ENCODE results near the gene MSH3.
"Not testable (repeated sequence)": the region's sequence is repeated elsewhere in the genome, so short reads cannot be mapped to it uniquely, and the experiment has no call there.

Gene MSH3

DNA sequence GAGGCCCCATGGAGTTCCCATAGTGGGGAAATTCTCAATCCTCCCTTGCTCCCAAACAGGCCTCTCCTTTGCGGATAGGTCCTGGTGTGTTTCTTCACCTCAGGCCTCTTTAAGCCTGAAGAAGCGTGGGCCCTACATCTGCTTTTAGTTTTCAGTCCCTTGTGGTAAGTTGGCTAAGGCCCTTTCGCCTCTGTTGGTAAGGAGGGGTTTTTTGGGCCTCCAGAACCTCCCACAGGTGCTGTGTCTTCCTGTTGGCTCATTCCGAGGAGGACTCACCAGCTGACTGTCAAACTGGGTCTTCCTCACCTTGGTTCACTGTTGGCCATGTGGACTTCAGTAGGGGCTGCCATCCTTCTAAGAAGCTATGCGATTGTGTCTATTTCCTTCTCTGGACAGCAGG is 56.8 kb downstream of the MSH3 start:
- no peak for DNase-seq

GRCh38 chr5:80711938-80712337 is 57.5 kb downstream of the MSH3 start:
- DNase-seq = no peak

GRCh38 chr5:80712919-80713318 is 58.5 kb downstream of the MSH3 start:
- DNase-seq = no peak

- DNase-seq = no peak
Measured at GRCh38 chr5:80713631-80714030, 59.2 kb downstream of the MSH3 start.

DNA sequence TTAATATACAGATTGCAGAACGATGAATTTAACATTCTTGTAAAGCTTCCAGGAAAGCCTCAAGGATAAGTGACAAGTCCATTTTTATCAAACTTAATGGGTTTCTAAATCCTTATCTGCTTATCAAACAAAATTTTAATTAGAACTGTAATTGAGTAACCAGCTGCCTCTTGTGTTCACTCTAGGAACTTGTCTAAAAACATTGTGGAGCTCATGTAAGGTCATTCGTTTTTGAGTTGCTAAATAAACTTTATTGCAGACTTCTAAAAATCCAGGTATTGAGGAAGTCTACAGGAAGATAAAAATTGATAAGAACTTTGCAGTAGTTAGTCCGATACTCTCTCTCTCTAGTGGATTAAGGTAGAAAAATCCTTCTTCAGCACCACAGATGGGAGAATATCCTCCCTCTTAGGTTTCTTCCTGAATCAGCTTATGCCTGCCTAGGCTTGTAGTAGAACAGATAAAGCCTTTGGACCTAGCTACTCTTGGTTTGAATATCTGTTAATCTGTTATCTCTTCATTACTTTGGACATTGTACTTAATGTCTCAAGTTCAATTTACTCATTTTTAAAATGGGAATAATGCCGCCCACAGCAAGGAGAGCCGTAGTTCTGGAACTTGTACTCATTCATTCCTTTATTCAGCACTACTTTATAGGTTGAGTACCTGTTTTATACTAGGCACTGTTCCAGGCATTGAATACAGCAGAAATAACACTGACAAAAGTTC is 60.3 kb downstream of the MSH3 start:
- DNase-seq = no peak

- DNase-seq = no peak
Measured at GRCh38 chr5:80715887-80716286, 61.4 kb downstream of the MSH3 start.

GRCh38 chr5:80720181-80720580 is 65.7 kb downstream of the MSH3 start:
- DNase-seq = no peak

- DNase-seq = no peak
Measured at GRCh38 chr5:80722916-80723315, 68.5 kb downstream of the MSH3 start.

DNA sequence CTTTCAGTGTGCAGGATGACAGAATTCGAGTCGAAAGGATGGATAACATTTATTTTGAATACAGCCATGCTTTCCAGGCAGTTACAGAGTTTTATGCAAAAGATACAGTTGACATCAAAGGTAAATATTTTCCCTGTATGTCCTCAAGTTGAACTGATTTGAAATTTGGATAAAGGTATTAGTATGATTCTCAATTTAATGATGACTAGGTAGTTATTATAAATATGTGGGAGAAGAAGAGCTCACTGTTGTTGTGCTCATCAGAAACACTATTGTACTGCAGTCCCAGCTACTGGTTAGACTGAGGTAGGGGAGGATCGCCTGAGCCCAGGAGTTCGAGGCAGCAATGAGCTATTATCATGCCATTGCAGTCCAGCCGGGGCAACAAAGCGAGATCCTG is 71.0 kb downstream of the MSH3 start:
- DNase-seq = no peak

- no peak for DNase-seq
Measured at GRCh38 chr5:80736730-80737129, 82.3 kb downstream of the MSH3 start.

DNA sequence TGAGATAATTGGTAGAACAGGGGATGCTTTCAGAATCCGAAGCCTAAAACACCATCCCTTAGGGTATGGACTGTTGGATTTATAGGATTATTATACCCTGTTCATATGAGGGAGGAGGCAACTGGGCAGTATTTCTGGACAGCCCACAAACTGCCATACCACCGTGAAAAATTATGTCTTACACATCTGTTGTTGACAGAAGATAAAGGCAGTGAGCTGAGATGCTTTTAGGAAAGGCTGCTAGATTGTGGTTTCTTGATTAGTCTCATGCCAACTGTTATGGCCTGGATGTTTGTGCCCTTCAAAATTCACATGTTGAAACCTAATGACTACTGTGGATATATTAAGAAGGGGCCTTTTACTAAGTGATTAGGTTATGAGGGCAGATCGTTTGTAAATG is 84.0 kb downstream of the MSH3 start:
- no peak for DNase-seq

- DNase-seq = no peak
Measured at GRCh38 chr5:80739057-80739456, 84.6 kb downstream of the MSH3 start.

GRCh38 chr5:80739496-80739895 is 85.0 kb downstream of the MSH3 start:
- DNase-seq = no peak

- no peak for DNase-seq
Measured at GRCh38 chr5:80739898-80740297, 85.4 kb downstream of the MSH3 start.

DNA sequence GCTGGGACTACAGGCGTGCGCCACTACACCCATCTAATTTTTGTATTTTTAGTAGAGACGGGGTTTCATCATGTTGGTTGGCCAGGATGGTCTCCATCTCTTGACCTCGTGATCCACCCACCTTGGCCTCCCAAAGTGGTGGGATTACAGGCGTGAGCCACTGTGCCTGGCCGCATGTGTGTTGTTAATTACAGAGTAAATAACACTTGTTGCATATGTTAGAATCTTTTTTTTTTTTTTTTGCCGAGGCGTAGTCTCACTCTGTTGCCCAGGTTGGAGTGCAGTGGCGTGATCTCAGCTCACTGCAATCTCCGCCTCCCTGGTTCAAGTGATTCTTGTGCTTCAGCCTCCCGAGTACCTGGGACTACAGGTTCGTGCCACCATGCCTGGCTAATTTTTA is 86.0 kb downstream of the MSH3 start:
- not testable (repeated sequence) for DNase-seq

GRCh38 chr5:80740999-80741398 is 86.5 kb downstream of the MSH3 start:
- no peak for DNase-seq

GRCh38 chr5:80744149-80744548 is 89.7 kb downstream of the MSH3 start:
- DNase-seq = no peak

DNA sequence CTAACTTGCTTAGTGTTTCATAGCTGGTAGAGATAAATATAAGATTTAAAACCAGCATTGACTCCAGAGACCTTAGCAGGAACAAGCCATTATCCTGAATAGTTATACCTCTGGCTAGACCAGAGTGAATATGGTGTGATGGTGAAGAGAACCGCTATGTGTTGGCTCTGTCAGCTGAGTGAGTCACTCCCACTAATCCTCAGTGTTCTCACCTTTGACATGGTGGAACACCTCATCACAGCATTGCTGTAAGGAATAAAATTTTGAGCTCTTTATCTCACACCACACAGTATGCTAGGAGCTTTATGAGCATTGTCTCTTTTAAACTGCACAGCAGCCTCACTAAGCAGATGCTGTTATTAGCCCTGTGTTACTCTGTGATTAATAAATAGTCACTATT is 91.0 kb downstream of the MSH3 start:
- no peak for DNase-seq

GRCh38 chr5:80747922-80748321 is 93.5 kb downstream of the MSH3 start:
- DNase-seq = no peak

GRCh38 chr5:80752427-80752826 is 98.0 kb downstream of the MSH3 start:
- DNase-seq = no peak

- no peak for DNase-seq
Measured at GRCh38 chr5:80753712-80754111, 99.3 kb downstream of the MSH3 start.

DNA sequence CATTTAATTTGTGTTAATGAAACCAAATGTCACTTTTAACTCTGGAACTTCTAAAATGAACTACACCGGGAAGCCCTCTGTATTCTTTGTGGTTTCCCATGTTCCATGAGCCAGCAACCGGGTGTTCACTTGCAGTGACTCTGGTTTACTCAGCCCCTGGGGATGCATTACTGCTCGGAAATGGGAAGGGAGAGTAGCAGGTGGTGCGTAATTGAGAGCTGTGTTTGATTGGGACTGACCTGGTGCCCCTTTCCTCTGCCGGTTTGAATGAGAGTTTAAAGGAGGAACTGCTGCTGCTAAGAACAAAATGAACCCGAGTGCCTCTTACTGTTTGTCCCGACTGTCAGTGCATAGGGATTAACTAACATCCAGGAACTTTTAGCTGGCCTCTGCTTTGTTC is 100.4 kb downstream of the MSH3 start:
- no peak for DNase-seq

DNA sequence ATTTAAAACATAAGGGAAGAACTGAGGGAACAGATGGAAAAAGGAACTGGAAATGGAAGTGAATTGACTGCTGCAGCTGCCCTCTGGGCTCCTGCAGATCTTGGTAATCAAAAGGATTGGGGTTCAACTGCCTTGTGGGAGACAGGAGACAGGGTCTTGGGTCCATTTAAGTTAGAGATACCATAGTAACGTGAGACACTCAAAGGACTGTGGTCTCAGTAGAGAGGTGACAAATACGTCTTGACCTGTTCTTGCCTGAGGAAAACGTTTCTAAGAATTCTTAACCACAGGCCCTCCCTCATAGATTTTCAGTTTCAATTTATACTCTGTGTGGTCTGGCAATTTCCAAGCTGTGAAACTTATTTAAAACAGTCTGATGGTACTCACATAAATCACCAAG is 101.2 kb downstream of the MSH3 start:
- DNase-seq = no peak

DNA sequence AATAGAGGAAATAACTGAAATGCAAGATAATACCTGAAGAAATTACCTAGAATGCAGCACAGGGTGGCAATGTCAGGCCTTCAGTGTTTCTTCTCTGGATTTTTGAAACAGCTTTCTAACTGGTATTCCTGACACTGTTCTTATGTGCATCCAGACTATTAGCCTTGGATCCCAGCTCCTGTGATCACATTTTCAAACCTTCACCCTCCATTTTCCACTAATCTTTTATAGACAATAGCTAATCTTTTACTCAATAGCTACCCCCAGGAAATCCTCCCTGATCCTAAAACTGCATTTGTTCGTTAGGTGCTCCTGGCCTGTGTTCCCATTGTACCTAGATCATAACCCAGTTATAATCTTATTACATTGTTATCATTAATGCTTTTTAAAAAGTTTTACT is 101.8 kb downstream of the MSH3 start:
- no peak for DNase-seq

DNA sequence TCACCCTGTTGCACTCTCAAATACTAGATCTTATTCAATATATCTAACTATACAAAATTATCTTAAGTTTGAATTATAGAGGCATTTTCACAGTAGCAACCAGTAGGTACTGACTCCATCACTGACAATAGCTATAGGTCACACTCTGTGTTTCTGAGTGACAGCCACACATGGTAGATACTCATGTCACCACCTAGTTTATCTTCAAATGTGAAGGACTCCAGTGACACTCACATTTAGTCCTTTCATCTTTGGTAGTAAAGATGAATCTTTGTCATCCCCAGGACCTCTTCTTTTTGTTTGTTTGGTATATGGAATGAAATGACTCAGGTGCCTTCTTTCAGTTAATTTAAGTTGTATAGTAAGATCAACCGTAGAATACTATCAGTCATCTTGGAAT is 102.8 kb downstream of the MSH3 start:
- DNase-seq = no peak
